CD4-positive, alpha-beta T cell treated with Interferon alpha-2 for 1 hour (primary cell): ENCODE measurements around the gene TRIM37.

Source experiments
- DNase-seq, 2 donors: peaks; one replicate each; pipeline ENCODE4 v3.0.0-alpha.2; 2020 to 2022

TRIM37 gene

GRCh38 chr17:59027750-59028149, 78.9 kb downstream of the TRIM37 start:
- no peak for DNase-seq

- no peak for DNase-seq
Observed at GRCh38 chr17:59026176-59026939, 80.3 kb downstream of the TRIM37 start.

- DNase-seq = no peak
Observed at GRCh38 chr17:59024916-59025315, 81.8 kb downstream of the TRIM37 start.

GRCh38 chr17:59018019-59018418, 88.7 kb downstream of the TRIM37 start:
- DNase-seq = no peak

GRCh38 chr17:59011975-59012374, 94.7 kb downstream of the TRIM37 start:
- no peak for DNase-seq

- DNase-seq = no peak
Observed at GRCh38 chr17:59010026-59010425, 96.7 kb downstream of the TRIM37 start.

GRCh38 chr17:59008737-59009136, 97.9 kb downstream of the TRIM37 start:
- DNase-seq = no peak

- no peak for DNase-seq
Observed at GRCh38 chr17:59007995-59008394, 98.7 kb downstream of the TRIM37 start.

GRCh38 chr17:59004338-59005111, 102.2 kb downstream of the TRIM37 start:
- peak; percentile 68 to 81 for DNase-seq

- no peak for DNase-seq
Observed at GRCh38 chr17:59003860-59004259, 102.8 kb downstream of the TRIM37 start.

GRCh38 chr17:59002848-59003247, 103.8 kb downstream of the TRIM37 start:
- no peak for DNase-seq

GRCh38 chr17:59002126-59002525, 104.6 kb downstream of the TRIM37 start:
- DNase-seq = no peak

GRCh38 chr17:59001158-59001814, 105.4 kb downstream of the TRIM37 start:
- peak; percentile 83 to 85 for DNase-seq

GRCh38 chr17:59000022-59000421, 106.7 kb downstream of the TRIM37 start:
- DNase-seq = no peak

GRCh38 chr17:58999500-58999899, 107.2 kb downstream of the TRIM37 start:
- no peak for DNase-seq

- no peak for DNase-seq
Observed at GRCh38 chr17:58998871-58999270, 107.8 kb downstream of the TRIM37 start.

- DNase-seq = no peak
Observed at GRCh38 chr17:58997756-58998553, 108.7 kb downstream of the TRIM37 start.

GRCh38 chr17:58996968-58997367, 109.7 kb downstream of the TRIM37 start:
- no peak for DNase-seq

- no peak for DNase-seq
Observed at GRCh38 chr17:58995247-58995940, 111.3 kb downstream of the TRIM37 start.

GRCh38 chr17:58993311-58993710, 113.4 kb downstream of the TRIM37 start:
- DNase-seq = no peak

- DNase-seq = no peak
Observed at GRCh38 chr17:58991718-58992331, 114.9 kb downstream of the TRIM37 start.

- DNase-seq = no peak
Observed at GRCh38 chr17:58989629-58990028, 117.1 kb downstream of the TRIM37 start.
